ENCODE data around the gene MT3.
A peak's percentile ranks its signal among the peaks of the same experiment; 100 is the strongest.

DNA sequence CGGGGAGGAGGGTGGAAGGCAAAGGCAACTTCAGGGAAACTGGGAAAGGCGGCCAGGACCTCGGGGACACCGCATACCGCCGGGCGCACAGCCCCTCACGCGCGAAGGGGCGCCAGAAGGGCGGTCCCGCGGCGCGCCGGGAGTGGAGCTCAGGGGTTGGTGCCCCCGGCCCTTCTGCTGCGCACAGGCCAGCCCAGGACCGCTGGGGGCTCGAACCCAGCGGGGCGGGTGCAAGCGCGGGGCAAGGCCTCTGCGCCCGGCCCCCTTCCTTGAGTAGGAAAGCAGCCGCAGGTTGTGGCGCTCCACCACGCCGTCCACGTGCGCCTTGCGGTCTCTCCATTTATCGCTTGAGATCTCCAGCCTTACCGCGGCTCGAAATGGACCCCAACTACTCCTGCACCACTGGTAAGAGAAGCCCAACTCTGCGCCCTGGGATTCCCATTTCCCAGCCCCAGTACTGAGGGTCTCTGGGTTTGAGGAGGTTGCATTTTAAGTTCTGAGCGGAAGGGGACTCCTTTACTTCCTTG lies 46.2 kb downstream of the MT3 start:
- TF ChIP-seq ZNF274 (IDR thresholded peaks at IDR 0.05; ENCODE audit: low read depth, low read length) = no peak
- TF ChIP-seq YY1 (IDR thresholded peaks at IDR 0.05; ENCODE audit: insufficient read depth, insufficient read length) = no peak
- TF ChIP-seq SUZ12 (IDR thresholded peaks at IDR 0.05; ENCODE audit: extremely low read depth, insufficient read depth, insufficient read length) = peak; percentile 93

Measured in NT2/D1 (cell line).